Measurements from ENCODE around the gene FGF1.

GRCh38 chr5:142689081-142689480 is 3.2 kb upstream of the FGF1 start:
- TF ChIP-seq, protein P1, sequence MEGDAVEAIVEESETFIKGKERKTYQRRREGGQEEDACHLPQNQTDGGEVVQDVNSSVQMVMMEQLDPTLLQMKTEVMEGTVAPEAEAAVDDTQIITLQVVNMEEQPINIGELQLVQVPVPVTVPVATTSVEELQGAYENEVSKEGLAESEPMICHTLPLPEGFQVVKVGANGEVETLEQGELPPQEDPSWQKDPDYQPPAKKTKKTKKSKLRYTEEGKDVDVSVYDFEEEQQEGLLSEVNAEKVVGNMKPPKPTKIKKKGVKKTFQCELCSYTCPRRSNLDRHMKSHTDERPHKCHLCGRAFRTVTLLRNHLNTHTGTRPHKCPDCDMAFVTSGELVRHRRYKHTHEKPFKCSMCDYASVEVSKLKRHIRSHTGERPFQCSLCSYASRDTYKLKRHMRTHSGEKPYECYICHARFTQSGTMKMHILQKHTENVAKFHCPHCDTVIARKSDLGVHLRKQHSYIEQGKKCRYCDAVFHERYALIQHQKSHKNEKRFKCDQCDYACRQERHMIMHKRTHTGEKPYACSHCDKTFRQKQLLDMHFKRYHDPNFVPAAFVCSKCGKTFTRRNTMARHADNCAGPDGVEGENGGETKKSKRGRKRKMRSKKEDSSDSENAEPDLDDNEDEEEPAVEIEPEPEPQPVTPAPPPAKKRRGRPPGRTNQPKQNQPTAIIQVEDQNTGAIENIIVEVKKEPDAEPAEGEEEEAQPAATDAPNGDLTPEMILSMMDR (IDR thresholded peaks at IDR 0.05): no peak
- TF ChIP-seq POLR2AphosphoS5 (IDR thresholded peaks at IDR 0.05) (no peak), EP300 (IDR thresholded peaks at IDR 0.05) (no peak)

Data from stomach (tissue), 4 donors.